HepG2 (cell line): ENCODE results near the gene PRR11. TPM values are rescaled to one million over a fixed set of nuclear protein-coding genes. Genes with fewer than 3 reads are reported as not detected.

Experiments
- ATF3 ChIP-seq: sonication (generic); formaldehyde crosslinking; IDR thresholded peaks from 2 replicates; pipeline ENCODE4 v1.4.0; 2020; ENCODE audit warnings: missing genetic modification reagents
- FOXK1 ChIP-seq: sonication (generic); formaldehyde crosslinking; IDR thresholded peaks from 2 replicates; pipeline ENCODE4 v1.4.0; 2020; ENCODE audit warnings: low read depth, missing genetic modification reagents, borderline replicate concordance
- NCOA2 ChIP-seq: sonication (generic); formaldehyde crosslinking; IDR thresholded peaks from 2 replicates; pipeline ENCODE4 v1.8.0; 2022; ENCODE audit warnings: inconsistent platforms
- RELA ChIP-seq: sonication (generic); formaldehyde crosslinking; IDR thresholded peaks from 2 replicates; pipeline ENCODE4 v1.4.0; 2020; ENCODE audit warnings: missing genetic modification reagents
- TFDP1 ChIP-seq: IDR thresholded peaks from 2 replicates; pipeline ENCODE4 v1.6.1; 2016; ENCODE audit warnings: missing compliant biosample characterization, missing genetic modification reagents, borderline replicate concordance
- ZBTB1 ChIP-seq: sonication (generic); formaldehyde crosslinking; IDR thresholded peaks from 2 replicates; pipeline ENCODE4 v1.4.0; 2020; ENCODE audit warnings: missing genetic modification reagents, borderline replicate concordance
- ZFP36 ChIP-seq: fragments of 150-350 bp; IDR thresholded peaks from 2 replicates; pipeline ENCODE4 v1.6.1; 2018; ENCODE audit warnings: borderline replicate concordance, low read length, low read depth; ENCODE audit not compliant: partially characterized antibody
- ZNF17 ChIP-seq: sonication (generic); formaldehyde crosslinking; IDR thresholded peaks from 2 replicates; pipeline ENCODE4 v1.5.0; 2020; ENCODE audit warnings: mild to moderate bottlenecking, missing genetic modification reagents
- ZNF335 ChIP-seq: sonication (generic); formaldehyde crosslinking; IDR thresholded peaks from 2 replicates; pipeline ENCODE4 v1.4.0; 2020; ENCODE audit warnings: missing genetic modification reagents
- ZNF414 ChIP-seq: sonication (generic); formaldehyde crosslinking; IDR thresholded peaks from 2 replicates; pipeline ENCODE4 v1.5.0; 2020; ENCODE audit warnings: missing genetic modification reagents
- polyA plus RNA-seq, 8 experiments: library from polyadenylated mRNA; depleted of rRNA in 3 of 8; stranded (reverse) in 7 of 8; unstranded in 1 of 8; fragments of >200 nt; fragmentation: Illumina TruSeq in 4 of 8; extraction: Trizol in 4 of 8; gene quantifications; 2 replicates each; pipeline versions ENCODE4 v1.2.1 to v1.2.3, GENCODE V29; 2011 to 2016; ENCODE audit warnings: low read depth in 4 of 8, missing spikeins in 1 of 8, mixed read lengths in 1 of 8; ENCODE audit not compliant: insufficient read depth in 1 of 8
- total RNA-seq, 5 experiments: library from RNA; depleted of rRNA; stranded (reverse); fragments of >200 nt; fragmentation: Illumina TruSeq; extraction: Trizol; gene quantifications; 2 replicates each; pipeline ENCODE4 v1.2.3, GENCODE V29; 2016; ENCODE audit warnings: low read depth in 1 of 5
- TF ChIP-seq, protein P1 (sequence below): sonication (generic); formaldehyde crosslinking; IDR thresholded peaks from 2 replicates; pipeline ENCODE4 v1.5.0; 2020; ENCODE audit warnings: mild to moderate bottlenecking, missing genetic modification reagents, borderline replicate concordance
- TF ChIP-seq, protein P2 (sequence below): sonication (generic); formaldehyde crosslinking; IDR thresholded peaks from 2 replicates; pipeline ENCODE4 v1.5.0; 2020; ENCODE audit warnings: mild to moderate bottlenecking, missing genetic modification reagents
- TF ChIP-seq, protein P3 (sequence below): sonication (generic); formaldehyde crosslinking; IDR thresholded peaks from 2 replicates; pipeline ENCODE4 v1.4.0; 2020; ENCODE audit warnings: mild to moderate bottlenecking, missing genetic modification reagents, borderline replicate concordance

PRR11 gene
- total and polyA plus RNA-seq, 2 of the 13 experiments (the other 11 are each of a cell fraction or from before 2014, with no cell fraction given): 35.7 to 39.2 TPM

- TF ChIP-seq, protein P1, sequence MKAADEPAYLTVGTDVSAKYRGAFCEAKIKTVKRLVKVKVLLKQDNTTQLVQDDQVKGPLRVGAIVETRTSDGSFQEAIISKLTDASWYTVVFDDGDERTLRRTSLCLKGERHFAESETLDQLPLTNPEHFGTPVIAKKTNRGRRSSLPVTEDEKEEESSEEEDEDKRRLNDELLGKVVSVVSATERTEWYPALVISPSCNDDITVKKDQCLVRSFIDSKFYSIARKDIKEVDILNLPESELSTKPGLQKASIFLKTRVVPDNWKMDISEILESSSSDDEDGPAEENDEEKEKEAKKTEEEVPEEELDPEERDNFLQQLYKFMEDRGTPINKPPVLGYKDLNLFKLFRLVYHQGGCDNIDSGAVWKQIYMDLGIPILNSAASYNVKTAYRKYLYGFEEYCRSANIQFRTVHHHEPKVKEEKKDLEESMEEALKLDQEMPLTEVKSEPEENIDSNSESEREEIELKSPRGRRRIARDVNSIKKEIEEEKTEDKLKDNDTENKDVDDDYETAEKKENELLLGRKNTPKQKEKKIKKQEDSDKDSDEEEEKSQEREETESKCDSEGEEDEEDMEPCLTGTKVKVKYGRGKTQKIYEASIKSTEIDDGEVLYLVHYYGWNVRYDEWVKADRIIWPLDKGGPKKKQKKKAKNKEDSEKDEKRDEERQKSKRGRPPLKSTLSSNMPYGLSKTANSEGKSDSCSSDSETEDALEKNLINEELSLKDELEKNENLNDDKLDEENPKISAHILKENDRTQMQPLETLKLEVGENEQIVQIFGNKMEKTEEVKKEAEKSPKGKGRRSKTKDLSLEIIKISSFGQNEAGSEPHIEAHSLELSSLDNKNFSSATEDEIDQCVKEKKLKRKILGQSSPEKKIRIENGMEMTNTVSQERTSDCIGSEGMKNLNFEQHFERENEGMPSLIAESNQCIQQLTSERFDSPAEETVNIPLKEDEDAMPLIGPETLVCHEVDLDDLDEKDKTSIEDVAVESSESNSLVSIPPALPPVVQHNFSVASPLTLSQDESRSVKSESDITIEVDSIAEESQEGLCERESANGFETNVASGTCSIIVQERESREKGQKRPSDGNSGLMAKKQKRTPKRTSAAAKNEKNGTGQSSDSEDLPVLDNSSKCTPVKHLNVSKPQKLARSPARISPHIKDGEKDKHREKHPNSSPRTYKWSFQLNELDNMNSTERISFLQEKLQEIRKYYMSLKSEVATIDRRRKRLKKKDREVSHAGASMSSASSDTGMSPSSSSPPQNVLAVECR: peak; percentile 90; the same call in 1 of the 2 replicates
- peak; percentile 75; the same call in 1 of the 2 replicates for TF ChIP-seq TFDP1 (CRISPR knock-in tag)
- no peak for TF ChIP-seq ZNF335 (CRISPR knock-in tag)
- TF ChIP-seq, protein P2, sequence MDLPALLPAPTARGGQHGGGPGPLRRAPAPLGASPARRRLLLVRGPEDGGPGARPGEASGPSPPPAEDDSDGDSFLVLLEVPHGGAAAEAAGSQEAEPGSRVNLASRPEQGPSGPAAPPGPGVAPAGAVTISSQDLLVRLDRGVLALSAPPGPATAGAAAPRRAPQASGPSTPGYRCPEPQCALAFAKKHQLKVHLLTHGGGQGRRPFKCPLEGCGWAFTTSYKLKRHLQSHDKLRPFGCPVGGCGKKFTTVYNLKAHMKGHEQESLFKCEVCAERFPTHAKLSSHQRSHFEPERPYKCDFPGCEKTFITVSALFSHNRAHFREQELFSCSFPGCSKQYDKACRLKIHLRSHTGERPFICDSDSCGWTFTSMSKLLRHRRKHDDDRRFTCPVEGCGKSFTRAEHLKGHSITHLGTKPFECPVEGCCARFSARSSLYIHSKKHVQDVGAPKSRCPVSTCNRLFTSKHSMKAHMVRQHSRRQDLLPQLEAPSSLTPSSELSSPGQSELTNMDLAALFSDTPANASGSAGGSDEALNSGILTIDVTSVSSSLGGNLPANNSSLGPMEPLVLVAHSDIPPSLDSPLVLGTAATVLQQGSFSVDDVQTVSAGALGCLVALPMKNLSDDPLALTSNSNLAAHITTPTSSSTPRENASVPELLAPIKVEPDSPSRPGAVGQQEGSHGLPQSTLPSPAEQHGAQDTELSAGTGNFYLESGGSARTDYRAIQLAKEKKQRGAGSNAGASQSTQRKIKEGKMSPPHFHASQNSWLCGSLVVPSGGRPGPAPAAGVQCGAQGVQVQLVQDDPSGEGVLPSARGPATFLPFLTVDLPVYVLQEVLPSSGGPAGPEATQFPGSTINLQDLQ (CRISPR knock-in tag): no peak
- TF ChIP-seq, protein P3, sequence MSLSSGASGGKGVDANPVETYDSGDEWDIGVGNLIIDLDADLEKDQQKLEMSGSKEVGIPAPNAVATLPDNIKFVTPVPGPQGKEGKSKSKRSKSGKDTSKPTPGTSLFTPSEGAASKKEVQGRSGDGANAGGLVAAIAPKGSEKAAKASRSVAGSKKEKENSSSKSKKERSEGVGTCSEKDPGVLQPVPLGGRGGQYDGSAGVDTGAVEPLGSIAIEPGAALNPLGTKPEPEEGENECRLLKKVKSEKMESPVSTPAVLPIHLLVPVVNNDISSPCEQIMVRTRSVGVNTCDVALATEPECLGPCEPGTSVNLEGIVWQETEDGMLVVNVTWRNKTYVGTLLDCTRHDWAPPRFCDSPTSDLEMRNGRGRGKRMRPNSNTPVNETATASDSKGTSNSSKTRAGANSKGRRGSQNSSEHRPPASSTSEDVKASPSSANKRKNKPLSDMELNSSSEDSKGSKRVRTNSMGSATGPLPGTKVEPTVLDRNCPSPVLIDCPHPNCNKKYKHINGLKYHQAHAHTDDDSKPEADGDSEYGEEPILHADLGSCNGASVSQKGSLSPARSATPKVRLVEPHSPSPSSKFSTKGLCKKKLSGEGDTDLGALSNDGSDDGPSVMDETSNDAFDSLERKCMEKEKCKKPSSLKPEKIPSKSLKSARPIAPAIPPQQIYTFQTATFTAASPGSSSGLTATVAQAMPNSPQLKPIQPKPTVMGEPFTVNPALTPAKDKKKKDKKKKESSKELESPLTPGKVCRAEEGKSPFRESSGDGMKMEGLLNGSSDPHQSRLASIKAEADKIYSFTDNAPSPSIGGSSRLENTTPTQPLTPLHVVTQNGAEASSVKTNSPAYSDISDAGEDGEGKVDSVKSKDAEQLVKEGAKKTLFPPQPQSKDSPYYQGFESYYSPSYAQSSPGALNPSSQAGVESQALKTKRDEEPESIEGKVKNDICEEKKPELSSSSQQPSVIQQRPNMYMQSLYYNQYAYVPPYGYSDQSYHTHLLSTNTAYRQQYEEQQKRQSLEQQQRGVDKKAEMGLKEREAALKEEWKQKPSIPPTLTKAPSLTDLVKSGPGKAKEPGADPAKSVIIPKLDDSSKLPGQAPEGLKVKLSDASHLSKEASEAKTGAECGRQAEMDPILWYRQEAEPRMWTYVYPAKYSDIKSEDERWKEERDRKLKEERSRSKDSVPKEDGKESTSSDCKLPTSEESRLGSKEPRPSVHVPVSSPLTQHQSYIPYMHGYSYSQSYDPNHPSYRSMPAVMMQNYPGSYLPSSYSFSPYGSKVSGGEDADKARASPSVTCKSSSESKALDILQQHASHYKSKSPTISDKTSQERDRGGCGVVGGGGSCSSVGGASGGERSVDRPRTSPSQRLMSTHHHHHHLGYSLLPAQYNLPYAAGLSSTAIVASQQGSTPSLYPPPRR (CRISPR knock-in tag): 0 out of 2 replicates have a peak, but pooled peaks have one; percentile 74
- TF ChIP-seq ZNF17 (CRISPR knock-in tag): no peak; the same call in 1 of the 2 replicates
- TF ChIP-seq RELA (CRISPR knock-in tag): 0 out of 2 replicates have a peak, but pooled peaks have one; percentile 9
- TF ChIP-seq NCOA2 (CRISPR knock-in tag): peak; percentile 40; the same call in 1 of the 2 replicates
- TF ChIP-seq ZNF414 (CRISPR knock-in tag): no peak
- TF ChIP-seq ZFP36: no peak
- peak; percentile 75; the same call in 1 of the 2 replicates for TF ChIP-seq FOXK1 (CRISPR knock-in tag)
- no peak for TF ChIP-seq ZBTB1 (CRISPR knock-in tag)
- peak; percentile 13; the same call in 1 of the 2 replicates for TF ChIP-seq ATF3 (CRISPR knock-in tag)
These were observed 666 bp upstream of the PRR11 start, which contains the start of gene SKA2 (continued) for GRCh38 chr17:59154721-59155438.
